Spinal cord (tissue), 10 donors: ENCODE measurements around the gene NKAIN1. TPM values are rescaled to one million over a fixed set of nuclear protein-coding genes. Genes with fewer than 3 reads are reported as not detected.
"Not testable (repeated sequence)": the region's sequence is repeated elsewhere in the genome, so short reads cannot be mapped to it uniquely, and the experiment has no call there.

Experiments used
- DNase-seq, 6 donors: peaks; one replicate each; pipeline versions ENCODE4 v3.0.0 to v3.0.0-alpha.2; 2013 to 2015; ENCODE audit warnings: low spot score in 6 of 6, low read depth in 4 of 6
- H3K27ac ChIP-seq: one replicate; pipeline ENCODE4 v1.5.1; 2013; ENCODE audit warnings: low read depth, low read length, control low read depth
- H3K27me3 ChIP-seq: one replicate; pipeline ENCODE4 v1.6.1; 2013; ENCODE audit warnings: low read length; ENCODE audit not compliant: control insufficient read depth, insufficient read depth
- H3K36me3 ChIP-seq: one replicate; pipeline ENCODE4 v1.6.1; 2013; ENCODE audit warnings: low read length; ENCODE audit not compliant: control insufficient read depth, insufficient read depth
- H3K4me1 ChIP-seq: one replicate; pipeline ENCODE4 v1.6.1; 2013; ENCODE audit warnings: low read length; ENCODE audit not compliant: control insufficient read depth, insufficient read depth
- H3K4me3 ChIP-seq: one replicate; pipeline ENCODE4 v1.5.1; 2013; ENCODE audit warnings: low read depth, low read length, control low read depth
- H3K9me3 ChIP-seq: one replicate; pipeline ENCODE4 v1.6.1; 2013; ENCODE audit warnings: low read length; ENCODE audit not compliant: control insufficient read depth, insufficient read depth
- WGBS: methylation state at CpG from one replicate; pipeline ENCODE4 v1.1.5; 2013; ENCODE audit warnings: missing lambda C conversion rate; ENCODE audit not compliant: insufficient coverage; 5-methylcytosine and 5-hydroxymethylcytosine counted together
- polyA plus RNA-seq, 2 donors: library from polyadenylated mRNA; unstranded; fragments of 120-200 nt; gene quantifications; one replicate each; pipeline ENCODE4 v1.2.1, GENCODE V29; 2013; ENCODE audit not compliant: insufficient read length in 2 of 2
- total RNA-seq, 2 donors: library from RNA; depleted of rRNA in 1 of 2; stranded (reverse); fragments of 120-200 nt in 1 of 2; fragments of >200 nt in 1 of 2; gene quantifications; one replicate each; pipeline versions ENCODE4 v1.2.3 to v1.2.4, GENCODE V29; 2013 to 2014
- donor health status: healthy.

Gene NKAIN1
- total and polyA plus RNA-seq, 4 donors, result 8.8 to 56.5 (median 34.4) TPM

- not testable (repeated sequence) for H3K27me3 ChIP-seq, H3K9me3 ChIP-seq, H3K4me3 ChIP-seq, H3K27ac ChIP-seq, DNase-seq, H3K4me1 ChIP-seq
- H3K36me3 ChIP-seq, result peaks cover 32% of the 10 kb centered on the region
- no CpG with 5 or more reads among the region's 5 CpGs for WGBS
These were observed 22.7 kb upstream of the NKAIN1 start for GRCh38 chr1:31262393-31262792.

DNA sequence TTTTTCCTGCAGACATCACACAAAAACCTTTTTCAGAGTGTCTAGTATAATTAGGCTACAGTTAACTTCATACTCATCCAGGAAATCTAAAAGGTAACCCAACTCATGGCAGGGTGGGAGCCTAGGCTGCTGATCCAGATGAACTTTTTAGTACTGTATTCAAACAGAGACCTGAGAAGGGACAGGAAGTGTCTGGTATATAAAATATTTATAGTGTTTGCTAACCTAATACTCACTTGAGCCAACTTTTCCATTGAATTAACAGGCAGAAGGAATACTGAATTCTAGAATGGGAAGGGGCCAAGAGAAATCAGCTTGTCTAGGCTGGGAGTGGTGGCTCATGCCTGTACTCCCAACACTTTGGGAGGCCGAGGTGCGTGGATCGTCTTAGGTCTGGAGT is 22.2 kb upstream of the NKAIN1 start:
- DNase-seq, result no peak
- Histone ChIP-seq H3K9me3 (no peaks in the 10 kb centered on the region), H3K4me3 (no peak overlapping the region), H3K27ac (no peak overlapping the region), H3K36me3 (peaks cover 28% of the 10 kb centered on the region), H3K27me3 (no peaks in the 10 kb centered on the region), H3K4me1 (no peaks in the 10 kb centered on the region)
- no CpG with 5 or more reads among the region's 3 CpGs for WGBS

GRCh38 chr1:31259746-31260145 is 20.1 kb upstream of the NKAIN1 start:
- Histone ChIP-seq H3K4me1 (no peaks in the 10 kb centered on the region), H3K27ac (no peak overlapping the region), H3K4me3 (no peak overlapping the region), H3K27me3 (no peaks in the 10 kb centered on the region), H3K9me3 (no peaks in the 10 kb centered on the region), H3K36me3 (peaks cover 18% of the 10 kb centered on the region)
- WGBS, result 83% methylated on average over 1 of the region's 3 CpGs
- DNase-seq, result no peak

DNA sequence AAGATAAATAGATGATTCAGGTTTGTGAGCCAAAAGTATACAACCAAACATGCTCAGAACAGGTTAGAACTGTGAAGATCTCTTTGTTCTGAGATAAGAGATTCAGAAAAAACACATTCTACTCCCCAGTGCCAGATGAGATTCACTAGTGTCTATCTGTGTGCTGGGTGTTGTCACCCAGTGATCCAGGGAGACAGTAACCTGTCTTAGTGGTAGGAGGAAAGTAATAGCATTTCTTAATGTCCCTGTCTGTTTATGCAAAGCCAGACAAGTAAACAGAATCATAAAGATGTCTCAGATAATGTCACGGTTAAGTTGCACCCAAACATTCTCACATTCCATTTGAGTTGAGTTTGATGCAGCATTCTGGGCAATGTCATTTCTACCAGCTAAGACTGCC is 18.9 kb upstream of the NKAIN1 start:
- Histone ChIP-seq H3K27ac (no peak overlapping the region), H3K9me3 (no peaks in the 10 kb centered on the region), H3K4me3 (no peak overlapping the region), H3K4me1 (no peaks in the 10 kb centered on the region), H3K36me3 (peaks cover 18% of the 10 kb centered on the region), H3K27me3 (no peaks in the 10 kb centered on the region)
- WGBS, result no CpG with 5 or more reads among the region's 1 CpG
- DNase-seq, result no peak

- no peak overlapping the region for H3K27ac ChIP-seq
- peaks cover 16% of the 10 kb centered on the region for H3K36me3 ChIP-seq
- H3K27me3 ChIP-seq, result no peaks in the 10 kb centered on the region
- H3K4me3 ChIP-seq, result no peak overlapping the region
- no peak for DNase-seq
- no peaks in the 10 kb centered on the region for H3K4me1 ChIP-seq
- no CpG with 5 or more reads among the region's 1 CpG for WGBS
- no peaks in the 10 kb centered on the region for H3K9me3 ChIP-seq
These were observed 17.5 kb upstream of the NKAIN1 start for GRCh38 chr1:31257213-31257612.

DNA sequence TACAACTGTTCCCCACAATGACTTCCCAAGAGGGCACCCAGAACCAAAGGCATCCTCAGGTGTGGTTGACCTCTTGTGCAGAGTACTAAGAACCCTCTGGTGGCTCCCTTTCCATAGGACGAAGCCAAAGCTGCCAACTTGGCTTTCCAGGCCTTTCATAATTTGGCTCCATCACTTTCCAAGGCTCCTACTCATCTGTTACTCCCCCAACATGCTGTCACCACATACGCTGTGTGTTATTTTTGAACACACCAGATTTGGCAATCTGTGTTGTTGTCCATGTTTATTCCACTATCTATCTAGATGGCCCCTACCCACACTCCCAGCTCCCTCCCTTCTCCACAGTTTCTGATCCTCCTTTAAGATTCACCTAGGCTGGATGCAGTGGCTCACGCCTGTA is 10.2 kb upstream of the NKAIN1 start:
- no peak overlapping the region for H3K4me3 ChIP-seq
- no peaks in the 10 kb centered on the region for H3K36me3 ChIP-seq
- 79% methylated on average over 2 of the region's 3 CpGs for WGBS
- no peak overlapping the region for H3K27ac ChIP-seq
- H3K27me3 ChIP-seq, result no peaks in the 10 kb centered on the region
- peak in 1 of 6 donors; percentile 83 for DNase-seq
- H3K4me1 ChIP-seq, result no peaks in the 10 kb centered on the region
- H3K9me3 ChIP-seq, result no peaks in the 10 kb centered on the region

DNA sequence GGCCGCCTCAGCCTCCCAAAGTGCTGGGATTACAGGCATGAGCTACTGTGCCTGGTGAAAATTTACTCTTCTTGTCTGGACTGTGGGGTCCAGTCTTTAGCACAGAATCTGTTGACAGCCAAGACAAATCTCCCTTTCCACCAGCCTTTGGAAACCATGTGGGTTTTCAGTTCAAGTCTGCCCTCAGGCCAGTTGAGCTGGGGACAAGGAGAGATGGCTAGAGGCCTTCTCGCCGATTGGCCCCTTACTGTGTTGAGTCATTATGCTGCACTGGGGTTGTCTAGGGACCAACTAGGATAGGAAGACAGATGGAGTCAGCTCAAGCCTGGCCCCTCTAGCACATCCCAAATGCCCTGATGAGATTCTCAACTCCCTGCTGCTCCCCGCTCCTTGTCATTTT is 8.6 kb upstream of the NKAIN1 start:
- no peaks in the 10 kb centered on the region for H3K27me3 ChIP-seq
- DNase-seq, result no peak
- no peaks in the 10 kb centered on the region for H3K36me3 ChIP-seq
- H3K27ac ChIP-seq, result no peak overlapping the region
- no peak overlapping the region for H3K4me3 ChIP-seq
- H3K9me3 ChIP-seq, result no peaks in the 10 kb centered on the region
- 75% methylated on average over 3 of the region's 4 CpGs for WGBS
- H3K4me1 ChIP-seq, result no peaks in the 10 kb centered on the region

GRCh38 chr1:31244326-31244725 is 4.6 kb upstream of the NKAIN1 start:
- H3K27ac ChIP-seq, result no peak overlapping the region
- no CpG with 5 or more reads among the region's 4 CpGs for whole genome bisulfite sequencing
- H3K4me1 ChIP-seq, result peaks cover 7% of the 10 kb centered on the region
- H3K4me3 ChIP-seq, result no peak overlapping the region
- no peak for DNase-seq
- H3K36me3 ChIP-seq, result no peaks in the 10 kb centered on the region
- no peaks in the 10 kb centered on the region for H3K9me3 ChIP-seq
- H3K27me3 ChIP-seq, result peaks cover 8% of the 10 kb centered on the region

GRCh38 chr1:31243501-31244286 is 4.0 kb upstream of the NKAIN1 start:
- Histone ChIP-seq H3K27ac (no peak overlapping the region), H3K36me3 (no peaks in the 10 kb centered on the region), H3K4me1 (peaks cover 11% of the 10 kb centered on the region), H3K4me3 (no peak overlapping the region), H3K27me3 (peaks cover 9% of the 10 kb centered on the region), H3K9me3 (no peaks in the 10 kb centered on the region)
- WGBS, result 63% methylated on average over 5 of the region's 10 CpGs
- no peak for DNase-seq

GRCh38 chr1:31241321-31241720 is 1.6 kb upstream of the NKAIN1 start:
- no peak for DNase-seq
- H3K36me3 ChIP-seq, result no peaks in the 10 kb centered on the region
- H3K9me3 ChIP-seq, result no peaks in the 10 kb centered on the region
- WGBS, result 84% methylated on average over 3 of the region's 8 CpGs
- no peak overlapping the region for H3K4me3 ChIP-seq
- no peak overlapping the region for H3K27ac ChIP-seq
- peaks cover 25% of the 10 kb centered on the region for H3K4me1 ChIP-seq
- peaks cover 17% of the 10 kb centered on the region for H3K27me3 ChIP-seq
